ENCODE results near the gene CMTM8. TPM values are rescaled to one million over a fixed set of nuclear protein-coding genes. Genes with fewer than 3 reads are reported as not detected.

CMTM8 gene
- total RNA-seq, 2 donors from 2014 or later: 11.7 to 14.2 TPM

- DNase-seq: no peak
- no peaks in the 10 kb centered on the region for H3K27me3 ChIP-seq
- intact Hi-C loops (cut with DNase I): no loop called here
- H3K4me1 ChIP-seq: no peaks in the 10 kb centered on the region
- H3K36me3 ChIP-seq: no peaks in the 10 kb centered on the region
- no peak overlapping the region for H3K4me3 ChIP-seq
- H3K9me3 ChIP-seq: no peaks in the 10 kb centered on the region
- H3K9ac ChIP-seq (ENCODE audit: low read depth in 2 of 2, low read length in 2 of 2): no peak overlapping the region
- no peak overlapping the region for H3K27ac ChIP-seq
- no peak for TF ChIP-seq CTCF (IDR thresholded peaks at IDR 0.05)
These were observed 34.6 kb upstream of the CMTM8 start for GRCh38 chr3:32203854-32204253.

GRCh38 chr3:32208447-32208846 is 30.0 kb upstream of the CMTM8 start:
- Histone ChIP-seq H3K36me3 (no peaks in the 10 kb centered on the region), H3K9me3 (no peaks in the 10 kb centered on the region), H3K27ac (no peak overlapping the region), H3K27me3 (no peaks in the 10 kb centered on the region), H3K4me1 (no peaks in the 10 kb centered on the region), H3K4me3 (no peak overlapping the region), H3K9ac (ENCODE audit: low read depth in 2 of 2, low read length in 2 of 2) (no peak overlapping the region)
- DNase-seq: no peak
- no peak for TF ChIP-seq CTCF (IDR thresholded peaks at IDR 0.05)
- intact Hi-C loops (cut with DNase I): no loop called here

- H3K4me3 ChIP-seq: no peak overlapping the region
- intact Hi-C loops (cut with DNase I): no loop called here
- no peaks in the 10 kb centered on the region for H3K9me3 ChIP-seq
- H3K9ac ChIP-seq (ENCODE audit: low read depth in 2 of 2, low read length in 2 of 2): no peak overlapping the region
- no peaks in the 10 kb centered on the region for H3K27me3 ChIP-seq
- TF ChIP-seq CTCF (IDR thresholded peaks at IDR 0.05): no peak
- H3K4me1 ChIP-seq: no peaks in the 10 kb centered on the region
- DNase-seq: no peak
- no peak overlapping the region for H3K27ac ChIP-seq
- H3K36me3 ChIP-seq: no peaks in the 10 kb centered on the region
These were observed 23.3 kb upstream of the CMTM8 start for GRCh38 chr3:32215185-32215584.

GRCh38 chr3:32216172-32216783 is 22.2 kb upstream of the CMTM8 start:
- H3K36me3 ChIP-seq: no peaks in the 10 kb centered on the region
- no peaks in the 10 kb centered on the region for H3K27me3 ChIP-seq
- no peak overlapping the region for H3K4me3 ChIP-seq
- H3K9ac ChIP-seq (ENCODE audit: low read depth in 2 of 2, low read length in 2 of 2): no peak overlapping the region
- H3K27ac ChIP-seq: no peak overlapping the region
- peak; percentile 68 for DNase-seq
- intact Hi-C loops (cut with DNase I): no loop called here
- H3K4me1 ChIP-seq: no peaks in the 10 kb centered on the region
- no peak for TF ChIP-seq CTCF (IDR thresholded peaks at IDR 0.05)
- no peaks in the 10 kb centered on the region for H3K9me3 ChIP-seq

GRCh38 chr3:32217339-32217738 is 21.1 kb upstream of the CMTM8 start:
- H3K4me3 ChIP-seq: no peak overlapping the region
- H3K4me1 ChIP-seq: no peaks in the 10 kb centered on the region
- no peaks in the 10 kb centered on the region for H3K36me3 ChIP-seq
- DNase-seq: no peak
- H3K9ac ChIP-seq (ENCODE audit: low read depth in 2 of 2, low read length in 2 of 2): no peak overlapping the region
- intact Hi-C loops (cut with DNase I): no loop called here
- no peak for TF ChIP-seq CTCF (IDR thresholded peaks at IDR 0.05)
- H3K27me3 ChIP-seq: no peaks in the 10 kb centered on the region
- no peak overlapping the region for H3K27ac ChIP-seq
- no peaks in the 10 kb centered on the region for H3K9me3 ChIP-seq

Measured in colonic mucosa (tissue), 4 donors.